D721Med (cell line): ENCODE measurements around the gene SPATA22.
"Not testable (repeated sequence)": the region's sequence is repeated elsewhere in the genome, so short reads cannot be mapped to it uniquely, and the experiment has no call there.

Source experiments
- DNase-seq: peaks from one replicate; pipeline ENCODE4 v3.0.0; 2011; ENCODE audit warnings: low spot score; ENCODE audit not compliant: insufficient read length
- FAIRE-seq: peaks from 2 replicates; lab custom pipeline; 2011; peaks lifted over from hg19 to GRCh38; lab: Jason Lieb, UNC
- TF ChIP-seq, protein P1 (sequence below): IDR thresholded peaks from 2 replicates; pipeline ENCODE4 v1.5.1; 2012; ENCODE audit warnings: mild to moderate bottlenecking, control low read depth; ENCODE audit not compliant: insufficient read depth; ENCODE audit errors: missing control alignments

SPATA22 gene

GRCh38 chr17:3474212-3474611 lies 2.6 kb upstream of the SPATA22 start:
- no peak for DNase-seq
- no peak for FAIRE-seq
- TF ChIP-seq, protein P1, sequence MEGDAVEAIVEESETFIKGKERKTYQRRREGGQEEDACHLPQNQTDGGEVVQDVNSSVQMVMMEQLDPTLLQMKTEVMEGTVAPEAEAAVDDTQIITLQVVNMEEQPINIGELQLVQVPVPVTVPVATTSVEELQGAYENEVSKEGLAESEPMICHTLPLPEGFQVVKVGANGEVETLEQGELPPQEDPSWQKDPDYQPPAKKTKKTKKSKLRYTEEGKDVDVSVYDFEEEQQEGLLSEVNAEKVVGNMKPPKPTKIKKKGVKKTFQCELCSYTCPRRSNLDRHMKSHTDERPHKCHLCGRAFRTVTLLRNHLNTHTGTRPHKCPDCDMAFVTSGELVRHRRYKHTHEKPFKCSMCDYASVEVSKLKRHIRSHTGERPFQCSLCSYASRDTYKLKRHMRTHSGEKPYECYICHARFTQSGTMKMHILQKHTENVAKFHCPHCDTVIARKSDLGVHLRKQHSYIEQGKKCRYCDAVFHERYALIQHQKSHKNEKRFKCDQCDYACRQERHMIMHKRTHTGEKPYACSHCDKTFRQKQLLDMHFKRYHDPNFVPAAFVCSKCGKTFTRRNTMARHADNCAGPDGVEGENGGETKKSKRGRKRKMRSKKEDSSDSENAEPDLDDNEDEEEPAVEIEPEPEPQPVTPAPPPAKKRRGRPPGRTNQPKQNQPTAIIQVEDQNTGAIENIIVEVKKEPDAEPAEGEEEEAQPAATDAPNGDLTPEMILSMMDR: no peak

DNA sequence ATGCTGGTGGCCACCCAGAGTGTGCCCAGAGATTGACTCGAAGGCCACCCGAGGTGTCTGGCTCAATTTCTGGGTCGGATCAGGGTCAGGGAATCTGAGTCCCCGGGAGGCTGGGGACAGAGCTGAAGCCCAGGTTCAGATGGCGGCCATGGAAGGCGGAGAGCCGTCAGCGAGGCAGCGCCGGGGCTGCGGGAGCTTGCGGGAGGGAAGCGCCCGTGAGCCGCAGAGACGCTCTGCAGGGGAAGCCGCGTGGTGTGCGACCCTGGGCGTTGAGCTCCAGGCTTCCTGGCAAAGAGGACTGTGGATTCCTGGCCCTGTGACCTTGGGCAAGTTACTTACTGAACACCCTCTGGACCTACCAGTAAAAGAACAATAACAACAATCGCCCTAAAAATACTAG lies 518 bp upstream of the SPATA22 start:
- TF ChIP-seq, protein P1: no peak
- DNase-seq (no peak), FAIRE-seq (no peak)

DNA sequence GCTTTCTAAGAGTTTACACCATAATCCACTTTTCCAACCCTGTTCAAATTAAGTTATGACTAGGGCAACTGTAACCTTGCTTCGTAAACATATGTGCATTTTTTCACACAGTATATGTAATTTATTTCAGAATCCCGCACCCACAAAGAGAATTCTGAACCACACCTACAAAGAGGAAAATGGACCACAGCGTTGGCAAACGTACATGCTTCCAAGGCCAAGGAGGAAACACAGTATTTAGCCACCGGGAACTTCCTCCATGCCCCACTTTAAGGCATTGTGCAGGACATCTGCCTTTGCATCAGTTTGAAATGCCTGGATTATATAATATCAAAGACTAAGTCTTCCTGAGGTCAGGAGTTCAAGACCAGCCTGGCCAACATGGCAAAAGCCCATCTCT lies 2.1 kb downstream of the SPATA22 start:
- TF ChIP-seq, protein P1: no peak
- no peak for FAIRE-seq

DNA sequence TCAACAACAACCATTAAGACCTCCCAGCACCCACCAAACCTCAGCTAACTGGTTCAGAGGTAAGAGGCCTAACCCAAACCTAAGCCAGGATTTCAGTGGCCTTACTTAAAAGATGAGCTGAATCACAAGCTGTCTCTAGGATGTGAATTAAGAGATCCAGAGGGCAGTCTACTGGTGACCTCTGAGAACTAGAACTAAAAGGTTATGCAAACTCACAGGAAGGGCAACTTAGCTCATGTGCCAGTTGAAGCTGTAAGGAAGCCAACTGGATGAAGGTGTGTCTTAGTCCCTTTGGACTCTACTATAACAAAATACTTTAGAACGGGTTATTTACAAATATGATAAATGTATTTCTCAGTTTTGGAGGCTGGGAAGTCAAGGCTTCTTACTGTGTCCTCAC lies 5.3 kb downstream of the SPATA22 start:
- DNase-seq, FAIRE-seq: not testable (repeated sequence)

More for the DNA sequence above, 2.1 kb downstream of the SPATA22 start:
- DNase-seq: no peak

- DNase-seq (no peak), FAIRE-seq (no peak)
- TF ChIP-seq, protein P1: no peak
Observed at GRCh38 chr17:3448059-3448665, 23.5 kb downstream of the SPATA22 start.

GRCh38 chr17:3447625-3448024 lies 24.0 kb downstream of the SPATA22 start:
- TF ChIP-seq, protein P1: no peak
- FAIRE-seq: no peak
- no peak for DNase-seq

- DNase-seq (no peak), FAIRE-seq (no peak)
- TF ChIP-seq, protein P1: no peak
Observed at GRCh38 chr17:3440451-3440850, 31.2 kb downstream of the SPATA22 start.

- DNase-seq: no peak
- FAIRE-seq: no peak
- TF ChIP-seq, protein P1: no peak
Observed at GRCh38 chr17:3438368-3438767, 33.3 kb downstream of the SPATA22 start.
